GM19468 (cell line): ENCODE data around the gene MED10.
"Not testable (repeated sequence)": the region's sequence is repeated elsewhere in the genome, so short reads cannot be mapped to it uniquely, and the experiment has no call there.

Source experiments
- ATAC-seq: cut with Tn5 transposase; IDR thresholded peaks from one replicate; pipeline ENCODE4 v1.9.1; 2021; ENCODE audit warnings: mild to moderate bottlenecking, moderate library complexity, moderate number of reproducible peaks; ENCODE audit not compliant: unreplicated experiment; ENCODE audit errors: extremely low read depth

MED10 gene

DNA sequence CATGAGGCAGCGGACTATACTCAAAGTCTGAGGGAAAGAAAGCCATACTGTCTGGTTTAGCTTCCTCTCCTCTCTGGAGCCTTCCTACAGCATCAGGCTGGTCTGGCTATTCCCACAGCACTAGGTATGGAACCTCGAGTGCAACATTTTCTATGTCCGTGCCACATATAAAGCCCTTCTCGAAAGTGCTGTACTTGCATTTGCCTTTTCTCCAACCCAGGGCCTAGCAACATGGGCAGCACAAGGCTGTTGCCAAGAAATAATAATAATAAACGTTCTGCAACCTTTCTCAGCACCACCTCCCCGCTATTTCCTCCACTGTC is 804 bp downstream of the MED10 start:
- no peak for ATAC-seq

DNA sequence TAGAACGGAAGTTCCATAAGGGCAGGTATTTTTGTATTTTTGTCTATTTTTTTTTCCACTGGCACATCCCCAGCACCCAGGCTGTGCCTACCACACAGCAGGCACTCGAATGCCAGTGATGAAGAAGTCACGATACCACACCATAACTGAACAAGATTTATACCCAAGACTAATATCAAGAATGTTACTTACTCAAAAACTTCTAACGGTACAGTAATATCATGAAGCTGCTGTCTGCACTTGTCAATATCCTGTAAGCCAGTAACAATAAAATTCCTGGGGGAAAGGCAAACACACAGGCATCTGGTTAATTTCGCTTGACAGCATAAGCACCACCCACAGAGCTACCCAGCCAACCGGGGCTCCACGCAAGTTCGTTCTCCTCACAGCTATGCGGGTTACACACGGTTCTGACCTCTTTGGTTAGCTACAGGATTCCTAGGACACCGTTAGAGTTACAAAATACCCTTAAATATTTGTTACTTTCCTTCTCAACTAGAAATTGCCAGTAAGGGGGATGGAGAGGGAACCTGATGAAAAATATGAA is 1.3 kb downstream of the MED10 start:
- no peak for ATAC-seq

DNA sequence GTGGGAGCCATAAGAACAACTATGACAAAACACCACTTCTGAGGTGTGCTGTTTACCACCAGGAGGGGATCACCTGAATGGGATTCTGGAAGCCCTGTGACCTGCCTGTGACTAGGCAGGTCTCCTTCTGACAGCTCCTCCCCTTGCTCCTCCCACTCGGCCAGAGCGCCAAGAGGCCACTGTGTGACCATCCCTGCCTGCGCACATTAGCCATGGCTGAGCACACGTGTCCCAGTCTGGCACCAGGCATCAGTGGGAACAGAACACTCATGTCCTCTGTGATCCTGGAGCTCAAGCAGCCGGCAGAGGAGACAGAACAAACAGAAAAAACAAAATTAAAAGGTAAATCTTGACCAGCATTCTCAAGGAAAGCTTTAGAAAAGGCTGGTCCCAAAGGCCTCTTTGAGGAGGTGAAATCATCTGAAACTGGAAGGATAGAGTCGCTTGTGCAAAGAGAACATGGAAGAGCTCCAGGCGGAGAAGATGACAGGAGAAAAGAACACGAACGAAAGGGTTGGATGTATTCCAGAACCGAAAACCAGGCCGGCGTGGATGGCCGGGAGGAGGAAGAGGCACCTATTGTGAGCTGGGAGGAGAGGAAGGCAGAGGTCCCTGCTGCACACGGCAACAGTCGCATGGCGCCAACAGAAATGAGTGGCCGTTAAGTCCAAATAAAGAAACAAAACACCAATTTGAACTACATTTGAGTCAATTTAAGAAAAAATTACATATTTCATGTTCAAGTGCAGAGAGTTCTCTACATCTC is 5.1 kb downstream of the MED10 start:
- ATAC-seq: no peak

DNA sequence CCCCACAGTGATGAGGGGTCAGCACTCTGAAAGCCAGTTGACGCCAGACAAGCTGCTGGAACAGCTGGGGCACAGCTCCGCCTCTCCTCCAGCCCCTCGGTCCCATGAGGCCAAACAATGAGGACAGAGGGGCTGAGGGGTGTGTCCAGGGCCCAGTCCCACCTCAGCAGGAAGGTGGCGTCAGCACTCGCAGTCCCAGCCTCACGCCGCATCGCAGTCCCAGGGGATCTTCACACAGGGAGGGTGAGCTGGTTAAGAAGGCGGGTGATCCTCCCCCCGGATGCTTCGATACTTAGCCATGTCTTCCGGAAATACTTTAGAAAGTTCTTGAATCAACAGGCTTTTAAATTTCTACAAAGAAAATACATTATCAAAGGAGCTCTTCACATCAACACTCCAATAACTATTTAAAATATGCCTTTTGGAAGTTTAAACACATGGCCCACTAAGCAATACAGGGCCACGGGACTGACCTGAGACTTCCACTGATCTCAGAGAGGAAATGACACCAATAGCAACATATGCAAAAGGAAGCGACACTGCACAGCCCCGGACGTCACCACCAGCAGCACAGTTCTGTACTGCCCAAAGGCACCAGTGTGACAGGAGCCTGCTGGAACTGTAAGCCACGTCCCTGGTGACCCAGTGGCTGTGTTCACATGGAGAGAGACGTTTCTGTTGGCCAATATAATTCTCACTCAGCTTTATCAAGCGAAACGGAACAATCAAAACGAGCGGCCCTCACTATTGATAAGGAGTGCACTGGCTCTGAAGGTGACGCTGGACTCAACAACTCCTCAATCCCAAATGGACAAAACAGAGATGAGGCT is 5.9 kb downstream of the MED10 start:
- no peak for ATAC-seq

DNA sequence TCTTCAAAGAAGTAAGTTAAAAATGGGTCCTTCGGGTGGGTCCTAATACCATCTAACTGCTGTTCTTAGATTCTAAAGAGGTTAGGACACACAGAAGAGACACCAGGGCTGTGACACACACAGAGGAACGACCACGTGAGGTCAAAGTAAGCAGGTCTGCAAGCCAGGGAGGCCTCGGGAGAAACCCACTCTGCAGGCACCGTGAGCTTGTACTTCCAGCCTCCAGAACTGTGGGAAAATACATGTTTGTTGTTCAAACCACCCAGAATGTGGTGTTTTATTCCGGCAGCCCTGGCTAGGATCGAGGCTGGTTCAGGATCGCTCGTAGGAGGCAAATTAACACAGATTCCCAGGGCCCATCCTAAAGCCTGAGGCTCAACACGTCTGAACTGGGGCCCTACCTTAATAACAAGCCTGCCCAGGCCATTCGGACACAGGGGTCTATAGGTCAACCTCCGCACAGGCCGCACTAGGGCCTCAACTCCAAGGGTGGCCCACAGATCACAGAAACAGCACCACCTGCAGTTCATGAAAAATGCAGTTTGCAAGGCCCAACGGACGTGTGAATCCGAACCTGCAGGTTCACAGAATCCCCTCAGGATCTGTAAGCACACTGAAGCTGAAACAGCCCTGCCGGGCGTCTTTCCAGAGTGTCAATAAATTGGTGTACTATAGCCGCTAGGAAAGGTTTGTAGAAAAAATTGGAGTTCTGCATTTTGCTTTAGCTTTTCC is 7.1 kb downstream of the MED10 start:
- no peak for ATAC-seq

DNA sequence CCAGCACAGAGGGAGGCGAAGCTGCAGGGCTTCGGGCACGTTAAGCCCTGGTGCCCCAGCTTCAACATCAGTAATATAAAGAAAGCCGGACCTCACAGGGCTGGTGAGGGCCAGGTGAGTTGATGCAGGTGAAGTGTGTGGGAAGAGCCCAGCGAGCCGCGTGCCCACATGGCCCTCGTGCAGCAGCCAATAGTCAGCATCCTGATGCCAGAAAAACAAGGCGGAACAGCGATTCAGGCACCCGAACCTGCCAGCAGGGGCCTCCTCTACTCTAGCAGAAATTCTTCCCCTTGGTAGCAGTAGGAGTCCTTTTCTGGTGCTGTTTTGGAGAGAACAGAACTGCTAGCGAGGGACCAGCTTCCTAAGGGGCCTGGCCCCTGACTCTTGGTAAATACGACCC is 7.8 kb downstream of the MED10 start:
- ATAC-seq: no peak

- ATAC-seq: no peak
These were observed 12.3 kb downstream of the MED10 start for GRCh38 chr5:6365977-6366590.

DNA sequence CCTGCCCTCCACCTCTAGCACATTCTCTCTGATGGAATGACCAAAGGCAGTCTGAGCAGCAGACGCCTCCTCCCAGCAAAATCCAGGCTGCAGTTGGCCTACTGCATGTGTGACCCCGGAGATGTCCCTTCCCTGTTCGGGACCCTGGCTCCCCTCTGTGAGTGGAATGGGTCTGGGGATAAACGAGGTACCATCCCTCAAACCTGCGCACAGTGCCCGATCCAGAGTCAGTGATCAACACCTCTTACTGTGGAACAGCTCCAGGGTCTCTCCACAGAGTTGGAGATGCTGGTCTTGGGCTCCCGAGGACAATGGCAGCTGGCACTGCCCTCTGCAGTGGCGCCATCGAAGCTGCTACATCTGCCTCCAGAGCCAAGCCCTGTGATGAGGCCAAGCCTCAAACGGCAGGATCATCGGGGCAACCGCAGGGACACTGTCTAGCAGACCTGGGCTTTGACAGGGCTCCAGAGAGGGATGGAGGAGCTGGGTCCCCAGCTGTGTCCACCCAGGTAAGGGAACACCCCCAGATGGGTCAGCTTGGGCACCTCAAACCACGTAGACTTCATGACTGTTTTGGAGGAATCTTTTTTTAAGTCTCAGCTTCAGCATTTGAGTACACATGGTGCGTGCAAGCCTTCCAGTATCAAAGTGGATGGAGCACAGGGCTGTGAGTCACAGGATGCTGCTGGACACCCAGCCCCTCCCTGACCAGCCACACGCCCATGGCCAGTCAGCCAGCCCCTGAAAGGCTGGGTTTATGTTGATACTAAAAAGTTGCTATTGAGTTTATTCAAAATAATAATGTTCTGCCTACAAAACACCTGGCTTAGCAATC is 13.0 kb downstream of the MED10 start:
- ATAC-seq: no peak

GRCh38 chr5:6363454-6364011 is 14.8 kb downstream of the MED10 start:
- ATAC-seq: not testable (repeated sequence)

- ATAC-seq: no peak
These were observed 15.5 kb downstream of the MED10 start for GRCh38 chr5:6362846-6363245.

- ATAC-seq: no peak
These were observed 17.2 kb downstream of the MED10 start for GRCh38 chr5:6361101-6361500.

DNA sequence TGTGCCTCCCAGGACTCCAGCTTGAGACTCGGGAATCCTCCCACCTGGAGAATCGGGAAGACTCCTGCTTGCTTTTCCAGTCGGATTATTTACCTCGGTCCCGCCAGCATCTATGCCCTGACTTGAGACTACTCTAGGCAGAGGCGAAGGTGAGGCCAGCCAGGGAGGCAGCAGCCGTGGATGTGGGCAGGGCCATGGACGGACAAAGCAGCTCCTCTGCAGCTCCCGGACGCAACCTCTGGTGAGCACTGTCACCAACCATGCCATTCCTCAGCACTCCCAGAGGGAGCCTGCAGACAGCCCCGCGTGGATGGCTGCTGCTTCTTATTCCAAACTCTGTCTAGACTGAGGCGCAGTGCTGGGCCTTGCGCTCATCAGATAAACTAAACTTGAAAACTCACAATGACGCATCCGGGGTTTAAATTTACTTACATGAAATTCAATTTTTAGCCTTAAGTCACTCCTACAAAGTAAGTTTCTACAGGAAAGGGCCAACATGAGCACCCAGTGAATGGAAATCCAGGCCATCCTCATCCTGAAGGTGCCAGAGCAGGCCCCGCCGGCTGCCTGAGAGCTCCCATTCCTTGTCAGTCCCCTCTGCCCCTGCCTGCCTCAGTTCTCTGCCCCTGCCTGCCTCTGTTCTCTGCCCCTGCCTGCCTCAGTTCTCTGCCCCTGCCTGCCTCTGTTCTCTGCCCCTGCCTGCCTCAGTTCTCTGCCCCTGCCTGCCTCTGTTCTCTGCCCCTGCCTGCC is 17.8 kb downstream of the MED10 start:
- no peak for ATAC-seq

DNA sequence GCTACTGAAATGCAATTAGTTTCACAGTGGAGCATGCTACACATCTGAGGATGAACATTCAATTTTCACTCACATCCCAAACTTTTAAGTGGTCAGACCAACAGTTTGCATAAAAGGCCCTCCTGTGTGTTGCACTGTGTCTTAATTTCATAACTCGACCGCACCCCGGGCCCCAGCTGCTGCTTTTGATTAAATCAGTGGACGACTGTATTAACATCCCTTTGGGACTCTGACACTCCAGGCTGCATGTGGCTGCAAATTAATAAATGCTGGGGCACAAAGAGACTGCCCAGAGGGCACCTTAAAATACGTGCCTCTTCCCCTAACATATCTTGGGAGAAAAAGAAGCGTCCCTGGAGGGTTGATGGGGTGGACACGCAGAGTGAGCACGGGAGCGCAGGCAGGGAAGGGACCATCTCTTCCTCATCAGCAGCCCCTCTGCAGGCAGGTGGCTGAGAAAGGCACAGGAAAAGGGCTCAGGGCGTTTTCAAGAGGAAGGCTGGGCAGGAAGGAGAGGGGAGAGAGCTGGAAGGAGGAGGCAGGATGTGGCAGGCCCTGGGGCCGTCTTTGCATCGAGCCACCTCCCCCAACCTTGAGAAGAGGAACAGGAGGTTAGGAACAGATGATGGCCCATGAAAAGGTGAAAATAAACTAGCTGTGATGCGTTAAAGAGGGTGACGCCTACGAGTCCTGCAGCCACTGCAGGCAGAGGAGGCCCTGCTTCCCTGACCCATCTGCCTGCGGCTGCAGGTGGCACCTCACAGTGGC is 18.6 kb downstream of the MED10 start:
- ATAC-seq: peak; percentile 22

DNA sequence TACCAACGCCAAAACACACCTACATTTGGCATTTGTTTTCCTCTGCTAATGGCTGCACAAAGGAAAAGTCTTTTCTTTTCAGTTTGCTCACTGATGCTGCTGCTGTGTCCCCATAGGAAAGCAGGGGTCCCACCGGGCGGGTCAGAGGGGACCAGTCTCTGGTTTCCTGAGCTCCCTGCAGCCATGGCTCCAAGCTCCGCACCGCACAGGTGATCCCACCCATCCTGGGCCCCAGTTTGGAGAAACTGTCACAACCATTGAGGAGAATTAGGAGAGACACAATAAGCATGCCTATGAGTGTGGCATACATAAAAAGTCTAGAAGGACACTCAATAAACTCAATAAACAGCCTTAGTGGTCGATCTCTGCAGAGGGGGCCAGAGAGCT is 19.9 kb downstream of the MED10 start:
- ATAC-seq: no peak

DNA sequence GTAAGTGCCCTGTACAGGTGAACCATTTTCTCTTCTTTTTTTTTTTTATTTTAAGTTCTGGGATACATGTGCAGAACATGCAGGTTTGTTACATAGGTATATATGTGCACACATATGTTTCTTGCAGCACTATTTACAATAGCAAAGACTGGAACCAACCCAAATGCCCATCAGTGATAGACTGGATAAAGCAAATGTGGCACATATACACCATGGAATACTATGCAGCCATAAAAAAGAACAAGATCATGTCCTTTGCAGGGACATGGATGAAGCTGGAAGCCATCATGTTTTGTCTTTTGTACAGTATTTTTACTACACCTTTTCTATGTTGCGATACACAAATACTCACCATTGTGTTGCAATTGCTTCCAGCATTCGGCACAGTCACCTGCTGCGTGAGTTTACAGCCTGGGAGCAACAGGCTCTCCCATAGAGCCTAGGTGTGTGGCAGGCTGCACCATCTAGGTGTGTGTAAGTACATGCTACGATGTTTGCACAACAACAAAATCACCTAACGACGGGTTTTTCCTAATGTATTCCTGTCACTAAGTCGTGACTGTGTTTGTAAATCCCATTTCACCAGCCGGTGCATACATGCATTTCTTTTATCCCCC is 20.4 kb downstream of the MED10 start:
- not testable (repeated sequence) for ATAC-seq

DNA sequence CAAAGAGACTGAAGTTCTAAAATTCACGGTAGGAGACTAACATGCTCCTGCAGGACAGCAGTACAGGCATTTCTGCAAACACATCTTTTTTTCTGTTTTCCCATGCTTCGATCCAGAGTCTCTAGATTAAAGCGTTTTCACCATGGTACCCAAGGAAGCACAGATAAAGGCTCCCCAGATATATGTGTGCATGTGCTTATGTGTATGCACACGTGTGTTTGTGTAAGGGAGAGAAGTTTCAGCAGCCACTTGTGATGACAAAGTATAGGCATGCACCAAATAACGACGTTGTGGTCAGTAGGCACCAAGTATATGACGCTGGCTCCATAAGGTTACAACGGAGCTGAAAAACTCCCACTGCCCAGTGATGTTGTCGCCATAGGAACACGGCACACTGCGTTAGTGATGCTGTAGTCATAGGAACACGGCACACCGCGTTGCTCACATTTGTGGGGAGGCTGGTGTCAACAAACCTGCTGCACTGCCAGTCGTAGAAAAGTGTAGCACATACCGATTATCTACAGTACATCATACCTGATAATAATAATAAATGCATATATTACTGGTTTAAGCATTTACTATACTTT is 21.7 kb downstream of the MED10 start:
- ATAC-seq: no peak

DNA sequence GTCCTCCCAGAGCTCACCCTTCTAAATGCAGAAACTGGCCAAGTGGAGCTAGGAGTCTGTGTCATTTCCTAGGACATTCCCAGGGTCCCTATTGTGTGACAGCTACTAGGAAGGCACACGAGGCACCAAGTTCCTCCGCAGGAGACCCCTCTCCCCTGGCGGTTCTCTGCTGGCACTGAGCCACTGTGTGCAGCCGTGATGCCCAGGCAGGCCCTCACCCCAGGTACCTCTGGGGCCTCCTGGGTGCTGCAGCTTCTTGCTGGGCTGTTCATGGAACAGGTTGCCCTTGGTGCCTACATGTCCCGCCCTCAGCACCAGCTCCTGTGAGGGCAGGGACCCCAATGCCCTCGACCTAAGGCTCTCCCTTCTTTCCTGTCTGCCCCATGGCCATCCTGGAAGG is 23.1 kb downstream of the MED10 start:
- ATAC-seq: no peak
